SK-N-SH (cell line): ENCODE results near the gene DGCR8. TPM values are rescaled to one million over a fixed set of nuclear protein-coding genes. Genes with fewer than 3 reads are reported as not detected.

ENCODE experiments used
- CTCF ChIA-PET: fragments of 300-600, 350-600 bp; formaldehyde crosslinking; extraction: SDS; loops from one replicate; lab custom pipeline; 2021; lab: Yijun Ruan, JAX
- POLR2A ChIA-PET: fragments of 350-600 bp; sonication (Branson Sonifier 250); formaldehyde crosslinking; extraction: SDS; loops from one replicate; lab custom pipeline; 2020; ENCODE audit warnings: antibody characterized with exemption, inconsistent platforms; lab: Yijun Ruan, JAX
- DNase-seq: peaks from one replicate; pipeline ENCODE4 v3.0.0; 2012
- H2AFZ ChIP-seq: fragments of 200-600 bp; sonication (generic); 2 replicates; pipeline ENCODE4 v1.8.1; 2016; ENCODE audit warnings: antibody characterized with exemption, mild to moderate bottlenecking, low read depth
- H3F3A ChIP-seq: fragments of 200-600 bp; sonication (generic); replicated peaks from 2 replicates; pipeline ENCODE3; 2016; ENCODE audit warnings: antibody characterized with exemption, mild to moderate bottlenecking; ENCODE audit not compliant: insufficient read depth
- H3K27ac ChIP-seq, 2 experiments: fragments of 200-500 bp in 1 of 2; fragments of 200-600 bp in 1 of 2; sonication (Bioruptor generic) in 1 of 2; sonication (generic), shearing (Covaris generic) in 1 of 2; 2 replicates each; pipeline versions ENCODE4 v1.5.1 to v1.6.1; 2014 to 2016; ENCODE audit warnings: low read depth in 2 of 2, inconsistent platforms in 1 of 2, low read length in 1 of 2, mild to moderate bottlenecking in 1 of 2, mixed read lengths in 1 of 2
- H3K27me3 ChIP-seq: fragments of 200-600 bp; sonication (generic), shearing (Covaris generic); 2 replicates; pipeline ENCODE4 v1.6.1; 2016; ENCODE audit warnings: mixed run types; ENCODE audit not compliant: insufficient read depth
- H3K36me3 ChIP-seq, 2 experiments: fragments of 200-500 bp in 1 of 2; fragments of 200-600 bp in 1 of 2; sonication (Bioruptor generic) in 1 of 2; sonication (generic) in 1 of 2; replicated peaks in 1 of 2; 2 replicates each; pipeline versions ENCODE3 to v1.5.1; 2014 to 2016; ENCODE audit warnings: low read length in 1 of 2, mild to moderate bottlenecking in 1 of 2; ENCODE audit not compliant: insufficient read depth in 2 of 2, control insufficient read depth in 1 of 2
- H3K4me1 ChIP-seq, 2 experiments: fragments of 200-500 bp in 1 of 2; fragments of 200-600 bp in 1 of 2; sonication (Bioruptor generic) in 1 of 2; sonication (generic), shearing (Covaris generic) in 1 of 2; 2 replicates each; pipeline versions ENCODE4 v1.5.1 to v1.6.1; 2014 to 2016; ENCODE audit warnings: low read depth in 1 of 2, low read length in 1 of 2, mixed run types in 1 of 2; ENCODE audit not compliant: insufficient read depth in 2 of 2, control insufficient read depth in 1 of 2
- H3K4me2 ChIP-seq: fragments of 200-600 bp; sonication (generic), shearing (Covaris generic); 2 replicates; pipeline ENCODE4 v1.6.1; 2017; ENCODE audit warnings: mixed run types
- H3K4me3 ChIP-seq, 2 experiments: fragments of 200-500 bp in 1 of 2; fragments of 200-600 bp in 1 of 2; sonication (Bioruptor generic) in 1 of 2; sonication (generic), shearing (Covaris generic) in 1 of 2; 2 replicates each; pipeline versions ENCODE4 v1.5.1 to v1.8.1; 2014 to 2016; ENCODE audit warnings: low read depth in 2 of 2, inconsistent platforms in 1 of 2, low read length in 1 of 2, mild to moderate bottlenecking in 1 of 2, mixed read lengths in 1 of 2, moderate library complexity in 1 of 2
- H3K79me2 ChIP-seq: fragments of 200-600 bp; sonication (generic); 2 replicates; pipeline ENCODE4 v1.8.1; 2017; ENCODE audit warnings: mild to moderate bottlenecking; ENCODE audit not compliant: insufficient read depth
- H3K9ac ChIP-seq: fragments of 200-600 bp; sonication (generic); 2 replicates; pipeline ENCODE4 v1.6.1; 2017; ENCODE audit warnings: mixed run types
- H3K9me2 ChIP-seq: fragments of 200-600 bp; sonication (generic); 2 replicates; pipeline ENCODE4 v1.6.1; 2017; ENCODE audit warnings: mixed run types
- H3K9me3 ChIP-seq: fragments of 200-600 bp; sonication (generic); 2 replicates; pipeline ENCODE4 v1.6.1; 2017; ENCODE audit warnings: mixed run types, mild to moderate bottlenecking, moderate library complexity
- H4K20me1 ChIP-seq: fragments of 200-600 bp; sonication (generic); 2 replicates; pipeline ENCODE4 v1.6.1; 2017; ENCODE audit warnings: mild to moderate bottlenecking, mixed run types; ENCODE audit not compliant: insufficient read depth
- CHD2 ChIP-seq: fragments of 150-350 bp; IDR thresholded peaks from 2 replicates; pipeline ENCODE4 v1.6.1; 2018; ENCODE audit warnings: low read length; ENCODE audit not compliant: partially characterized antibody
- ELF1 ChIP-seq: IDR thresholded peaks from 2 replicates; pipeline ENCODE4 v1.4.0; 2012
- EP300 ChIP-seq, 2 experiments: IDR thresholded peaks; 2 replicates each; pipeline versions ENCODE4 v1.4.0 to v1.6.1; 2012; ENCODE audit warnings: borderline replicate concordance in 1 of 2, low read depth in 1 of 2, low read length in 1 of 2
- EZH2phosphoT487 ChIP-seq: fragments of 200-600 bp; sonication (generic); IDR thresholded peaks from 2 replicates; pipeline ENCODE4 v1.6.1; 2017; ENCODE audit warnings: low read depth, mixed run types, mild to moderate bottlenecking, antibody characterized with exemption, moderate library complexity, borderline replicate concordance
- FOSL2 ChIP-seq: IDR thresholded peaks from 2 replicates; pipeline ENCODE4 v1.4.0; 2012; ENCODE audit warnings: low read depth, mild to moderate bottlenecking, moderate library complexity, borderline replicate concordance
- FOXJ3 ChIP-seq: sonication (generic); formaldehyde crosslinking; IDR thresholded peaks from 2 replicates; pipeline ENCODE4 v1.5.1; 2020; ENCODE audit warnings: mild to moderate bottlenecking, missing genetic modification reagents
- FOXM1 ChIP-seq: IDR thresholded peaks from 2 replicates; pipeline ENCODE4 v1.4.0; 2012; ENCODE audit warnings: low read depth, mild to moderate bottlenecking
- GABPA ChIP-seq: IDR thresholded peaks from 2 replicates; pipeline ENCODE4 v1.4.0; 2012; ENCODE audit warnings: low read depth, mild to moderate bottlenecking
- MAX ChIP-seq: IDR thresholded peaks from 2 replicates; pipeline ENCODE4 v1.4.0; 2012; ENCODE audit warnings: low read depth
- MEF2A ChIP-seq: IDR thresholded peaks from 2 replicates; pipeline ENCODE4 v1.4.0; 2012; ENCODE audit warnings: low read depth, borderline replicate concordance
- NRF1 ChIP-seq: IDR thresholded peaks from 2 replicates; pipeline ENCODE4 v1.6.1; 2012; ENCODE audit warnings: low read depth, mild to moderate bottlenecking, low read length
- POLR2AphosphoS5 ChIP-seq: IDR thresholded peaks from 2 replicates; pipeline ENCODE4 v1.6.1; 2012; ENCODE audit warnings: low read depth, low read length
- RAD21 ChIP-seq: IDR thresholded peaks from 2 replicates; pipeline ENCODE4 v1.6.1; 2012; ENCODE audit warnings: mild to moderate bottlenecking, low read length
- REST ChIP-seq: IDR thresholded peaks from 2 replicates; pipeline ENCODE4 v1.6.1; 2012; ENCODE audit warnings: mild to moderate bottlenecking, low read depth, low read length, moderate library complexity
- SIN3A ChIP-seq: IDR thresholded peaks from 2 replicates; pipeline ENCODE4 v1.6.1; 2012; ENCODE audit warnings: low read depth, mild to moderate bottlenecking, low read length, moderate library complexity, borderline replicate concordance
- SMC3 ChIP-seq: IDR thresholded peaks from 2 replicates; pipeline ENCODE4 v1.6.1; 2012; ENCODE audit warnings: low read depth, low read length, improper control_type of control experiment
- TAF1 ChIP-seq: IDR thresholded peaks from 2 replicates; pipeline ENCODE4 v1.6.1; 2012; ENCODE audit warnings: low read depth, mild to moderate bottlenecking, low read length, moderate library complexity, borderline replicate concordance
- TEAD4 ChIP-seq: IDR thresholded peaks from 2 replicates; pipeline ENCODE4 v1.4.0; 2012; ENCODE audit warnings: mild to moderate bottlenecking, borderline replicate concordance; ENCODE audit not compliant: insufficient read depth
- WGBS: methylation state at CpG from one replicate; pipeline ENCODE4 v1.1.6; 2017; ENCODE audit warnings: low lambda C conversion rate; 5-methylcytosine and 5-hydroxymethylcytosine counted together
- polyA plus RNA-seq, 3 experiments: library from polyadenylated mRNA; depleted of rRNA; stranded (reverse); fragments of >200 nt; gene quantifications; 2 replicates each; pipeline ENCODE4 v1.2.3, GENCODE V29; 2012
- TF ChIP-seq, protein P1 (sequence below): IDR thresholded peaks from 2 replicates; pipeline ENCODE4 v1.4.0; 2012; ENCODE audit warnings: low read depth, borderline replicate concordance
- TF ChIP-seq, protein P2 (sequence below): IDR thresholded peaks from 2 replicates; pipeline ENCODE4; 2012

DGCR8 gene
- polyA plus RNA-seq, 1 of the 3 experiments (the other 2 are of a cell fraction) = 26.5 TPM

GRCh38 chr22:20107471-20107901, 27.4 kb downstream of the DGCR8 start:
- no peak overlapping the region for H3K9ac ChIP-seq
- no peak overlapping the region for H3K27ac ChIP-seq
- no peak overlapping the region for H3K4me3 ChIP-seq
- peaks cover 16% of the 10 kb centered on the region for H3F3A ChIP-seq
- POLR2A ChIA-PET = no interaction called here
- CTCF ChIA-PET = no interaction called here
- H4K20me1 ChIP-seq = peaks cover 22% of the 10 kb centered on the region; the same call in 1 of the 2 replicates
- no peaks in the 10 kb centered on the region for H3K27me3 ChIP-seq
- H3K9me3 ChIP-seq = no peaks in the 10 kb centered on the region
- no peak for TF ChIP-seq FOSL2
- TF ChIP-seq, protein P1, sequence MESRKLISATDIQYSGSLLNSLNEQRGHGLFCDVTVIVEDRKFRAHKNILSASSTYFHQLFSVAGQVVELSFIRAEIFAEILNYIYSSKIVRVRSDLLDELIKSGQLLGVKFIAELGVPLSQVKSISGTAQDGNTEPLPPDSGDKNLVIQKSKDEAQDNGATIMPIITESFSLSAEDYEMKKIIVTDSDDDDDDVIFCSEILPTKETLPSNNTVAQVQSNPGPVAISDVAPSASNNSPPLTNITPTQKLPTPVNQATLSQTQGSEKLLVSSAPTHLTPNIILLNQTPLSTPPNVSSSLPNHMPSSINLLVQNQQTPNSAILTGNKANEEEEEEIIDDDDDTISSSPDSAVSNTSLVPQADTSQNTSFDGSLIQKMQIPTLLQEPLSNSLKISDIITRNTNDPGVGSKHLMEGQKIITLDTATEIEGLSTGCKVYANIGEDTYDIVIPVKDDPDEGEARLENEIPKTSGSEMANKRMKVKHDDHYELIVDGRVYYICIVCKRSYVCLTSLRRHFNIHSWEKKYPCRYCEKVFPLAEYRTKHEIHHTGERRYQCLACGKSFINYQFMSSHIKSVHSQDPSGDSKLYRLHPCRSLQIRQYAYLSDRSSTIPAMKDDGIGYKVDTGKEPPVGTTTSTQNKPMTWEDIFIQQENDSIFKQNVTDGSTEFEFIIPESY = no peak
- no peak for TF ChIP-seq TAF1
- TF ChIP-seq RAD21 = no peak
- TF ChIP-seq ELF1 = no peak
- no peak for TF ChIP-seq CHD2
- TF ChIP-seq REST = no peak
- no peak for TF ChIP-seq FOXM1
- TF ChIP-seq TEAD4 = no peak
- TF ChIP-seq FOXJ3 = no peak
- no peak for TF ChIP-seq SIN3A
- TF ChIP-seq MEF2A = no peak
- TF ChIP-seq MAX = no peak
- TF ChIP-seq EZH2phosphoT487 = no peak
- TF ChIP-seq EP300 (IDR thresholded peaks at IDR 0.05; ENCODE audit: borderline replicate concordance in 1 of 2, low read depth in 1 of 2, low read length in 1 of 2) = no peak
- TF ChIP-seq GABPA = no peak
- no peak for TF ChIP-seq SMC3
- no peak for TF ChIP-seq NRF1
- TF ChIP-seq, protein P2, sequence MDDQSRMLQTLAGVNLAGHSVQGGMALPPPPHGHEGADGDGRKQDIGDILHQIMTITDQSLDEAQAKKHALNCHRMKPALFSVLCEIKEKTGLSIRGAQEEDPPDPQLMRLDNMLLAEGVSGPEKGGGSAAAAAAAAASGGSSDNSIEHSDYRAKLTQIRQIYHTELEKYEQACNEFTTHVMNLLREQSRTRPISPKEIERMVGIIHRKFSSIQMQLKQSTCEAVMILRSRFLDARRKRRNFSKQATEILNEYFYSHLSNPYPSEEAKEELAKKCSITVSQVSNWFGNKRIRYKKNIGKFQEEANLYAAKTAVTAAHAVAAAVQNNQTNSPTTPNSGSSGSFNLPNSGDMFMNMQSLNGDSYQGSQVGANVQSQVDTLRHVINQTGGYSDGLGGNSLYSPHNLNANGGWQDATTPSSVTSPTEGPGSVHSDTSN = no peak
- no peak for TF ChIP-seq POLR2AphosphoS5
- no peaks in the 10 kb centered on the region; a peak in 1 of 4 replicates for H3K4me1 ChIP-seq
- no peak overlapping the region for H3K4me2 ChIP-seq
- H3K9me2 ChIP-seq = no peaks in the 10 kb centered on the region
- no peak for DNase-seq
- 100% methylated on average over 1 of the region's 7 CpGs for WGBS
- peaks cover 28% of the 10 kb centered on the region for H3K79me2 ChIP-seq
- H3K36me3 ChIP-seq = peaks cover 30 to 91% of the 10 kb centered on the region in 2 experiments
- no peak overlapping the region for H2AFZ ChIP-seq
